NCI-H146 treated with DMSO at 0.1 percent for 48 hours (cell line): ENCODE measurements around the gene LBX2.
"Not testable (repeated sequence)": the region's sequence is repeated elsewhere in the genome, so short reads cannot be mapped to it uniquely, and the experiment has no call there.

Experiments
- DNase-seq: peaks from one replicate; lab custom pipeline; 2025; ENCODE audit not compliant: unreplicated experiment; lab: John Stamatoyannopoulos, UW

LBX2 gene

GRCh38 chr2:74486141-74486540, 13.3 kb downstream of the LBX2 start:
- DNase-seq = no peak

GRCh38 chr2:74483675-74484164, 15.7 kb downstream of the LBX2 start:
- DNase-seq = not testable (repeated sequence)

GRCh38 chr2:74482801-74483674, 16.4 kb downstream of the LBX2 start, which contains the start of the genes CCDC142 and TTC31:
Gene CCDC142, minus strand, starts transcription at chr2:74482998. Its CDS starts 161 bp downstream, at chr2:74482837.
Gene TTC31, plus strand, starts transcription at chr2:74483081. Its CDS starts 15 bp downstream, at chr2:74483096.
- peak; percentile 94 for DNase-seq

- DNase-seq = peak; percentile 62
Observed at GRCh38 chr2:74481961-74482800, 17.2 kb downstream of the LBX2 start.

- no peak for DNase-seq
Observed at GRCh38 chr2:74481431-74481830, 18.0 kb downstream of the LBX2 start.

- DNase-seq = no peak
Observed at GRCh38 chr2:74474899-74475298, 24.5 kb downstream of the LBX2 start.

GRCh38 chr2:74474481-74474880, 24.9 kb downstream of the LBX2 start:
- no peak for DNase-seq

- no peak for DNase-seq
Observed at GRCh38 chr2:74472945-74473258, 26.5 kb downstream of the LBX2 start.

- peak; percentile 70 for DNase-seq
Observed at GRCh38 chr2:74472086-74472944, 27.1 kb downstream of the LBX2 start, which contains the start of gene MRPL53. Gene MRPL53, minus strand, starts transcription at chr2:74472680. Its CDS starts 20 bp downstream, at chr2:74472660.

GRCh38 chr2:74471332-74472065, 27.9 kb downstream of the LBX2 start:
- no peak for DNase-seq

GRCh38 chr2:74470742-74471141, 28.7 kb downstream of the LBX2 start:
- DNase-seq = not testable (repeated sequence)

GRCh38 chr2:74464406-74464805, 35.0 kb downstream of the LBX2 start:
- DNase-seq = no peak

GRCh38 chr2:74462786-74463105, 36.7 kb downstream of the LBX2 start:
- no peak for DNase-seq

GRCh38 chr2:74462054-74462785, 37.2 kb downstream of the LBX2 start:
- no peak for DNase-seq

GRCh38 chr2:74461187-74462053, 38.0 kb downstream of the LBX2 start:
- no peak for DNase-seq

GRCh38 chr2:74460187-74460586, 39.2 kb downstream of the LBX2 start:
- DNase-seq = not testable (repeated sequence)

- not testable (repeated sequence) for DNase-seq
Observed at GRCh38 chr2:74459503-74460118, 39.8 kb downstream of the LBX2 start.

GRCh38 chr2:74458938-74459363, 40.5 kb downstream of the LBX2 start:
- no peak for DNase-seq
